ENCODE data around the gene PLSCR5.

The PLSCR5 gene

DNA sequence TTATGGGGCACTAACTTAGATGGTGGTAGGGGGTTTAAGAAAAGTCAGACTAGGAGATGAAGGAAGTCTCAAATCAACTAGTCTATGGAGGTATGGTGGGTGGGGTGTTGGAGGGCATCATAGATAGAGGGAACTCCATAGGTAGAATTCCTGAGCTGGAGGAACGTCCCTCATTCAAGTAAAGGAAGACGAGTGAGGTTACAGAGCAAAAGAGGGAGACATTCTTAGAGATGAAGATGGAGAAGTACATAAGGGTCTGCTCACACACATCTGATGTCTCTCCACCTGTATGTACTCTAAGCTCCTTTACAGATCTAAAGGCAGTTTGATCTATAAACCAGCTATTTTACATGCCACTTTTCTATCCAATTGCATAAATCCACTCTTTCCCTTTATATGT is 62.2 kb downstream of the PLSCR5 start:
- TF ChIP-seq CTCF (IDR thresholded peaks at IDR 0.05; ENCODE audit: low read depth, low read length), result no peak
- Histone ChIP-seq H3K9me3 (ENCODE audit: severe bottlenecking) (peaks cover 3% of the 10 kb centered on the region), H3K36me3 (no peaks in the 10 kb centered on the region; the same call in none of the 2 replicates), H3K27me3 (ENCODE audit: insufficient read depth, low read depth, severe bottlenecking) (no peaks in the 10 kb centered on the region), H3K4me3 (ENCODE audit: low read depth, low read length) (no peak overlapping the region), H3K27ac (no peak overlapping the region)
- DNase-seq, result no peak

DNA sequence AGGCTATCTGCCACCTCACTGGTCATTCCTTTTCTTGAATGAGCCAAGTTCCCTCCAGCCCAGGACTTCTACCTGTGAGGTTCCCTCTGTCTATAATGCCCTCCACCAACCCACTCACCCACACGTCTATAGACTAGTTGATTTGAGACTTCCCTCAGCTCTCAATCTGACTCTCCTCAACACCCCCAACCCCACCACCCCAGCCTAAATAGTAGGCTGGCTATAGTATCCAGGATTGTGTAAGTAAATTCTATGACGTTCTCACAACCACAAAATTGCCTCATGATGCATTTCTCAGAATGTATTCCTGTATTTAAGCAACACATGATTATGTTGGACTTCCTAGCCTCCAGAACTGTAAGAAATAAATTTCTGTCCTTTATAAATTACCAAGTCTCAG is 63.0 kb downstream of the PLSCR5 start:
- TF ChIP-seq CTCF (IDR thresholded peaks at IDR 0.05; ENCODE audit: low read depth, low read length), result no peak
- H3K27me3 ChIP-seq (ENCODE audit: insufficient read depth, low read depth, severe bottlenecking), result no peaks in the 10 kb centered on the region
- H3K9me3 ChIP-seq (ENCODE audit: severe bottlenecking), result peaks cover 3% of the 10 kb centered on the region
- H3K4me3 ChIP-seq (ENCODE audit: low read depth, low read length), result no peak overlapping the region
- H3K27ac ChIP-seq, result no peak overlapping the region
- H3K36me3 ChIP-seq, result no peaks in the 10 kb centered on the region; the same call in none of the 2 replicates
- no peak for DNase-seq

DNA sequence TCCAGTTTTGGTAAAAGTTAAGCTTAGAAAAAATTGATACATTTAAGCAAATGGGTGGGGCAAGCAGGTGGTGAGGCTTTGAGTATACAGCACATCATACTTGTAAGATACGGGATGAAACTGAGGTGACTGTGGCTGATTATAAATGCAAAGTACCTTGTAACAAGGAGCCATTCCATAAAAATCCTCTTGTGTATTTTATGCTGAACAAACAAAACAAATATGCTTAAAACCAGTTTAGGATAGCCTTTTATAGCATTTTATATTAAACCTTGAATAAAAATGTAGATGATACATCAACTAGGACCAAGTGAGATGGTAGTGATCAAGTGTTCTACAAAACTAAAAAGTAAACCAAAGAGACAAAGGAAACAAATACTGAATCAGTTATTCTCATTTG is 64.2 kb downstream of the PLSCR5 start:
- no peak for DNase-seq
- no peak for TF ChIP-seq CTCF (IDR thresholded peaks at IDR 0.05; ENCODE audit: low read depth, low read length)
- Histone ChIP-seq H3K9me3 (ENCODE audit: severe bottlenecking) (peaks cover 3% of the 10 kb centered on the region), H3K27me3 (ENCODE audit: insufficient read depth, low read depth, severe bottlenecking) (no peaks in the 10 kb centered on the region), H3K27ac (no peak overlapping the region), H3K36me3 (no peaks in the 10 kb centered on the region; the same call in none of the 2 replicates), H3K4me3 (ENCODE audit: low read depth, low read length) (no peak overlapping the region)

DNA sequence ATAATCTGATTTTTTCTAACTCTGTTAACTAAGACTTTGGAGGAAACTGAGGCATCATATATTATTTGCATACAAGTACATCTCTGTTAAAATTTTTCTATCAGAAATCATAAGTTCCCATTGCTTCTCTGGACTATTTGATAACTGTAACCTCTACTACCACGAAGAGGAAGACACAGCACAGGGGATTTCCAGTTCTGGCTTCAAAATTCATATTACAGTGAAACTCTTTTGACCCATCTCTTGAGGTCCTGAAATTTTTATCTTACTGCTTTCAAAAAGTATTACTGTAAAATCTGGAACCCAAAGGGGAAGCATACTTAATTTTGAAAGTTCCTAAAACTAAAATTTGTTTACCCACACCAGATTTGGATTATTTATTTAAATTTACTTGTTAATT is 64.9 kb downstream of the PLSCR5 start:
- H3K36me3 ChIP-seq, result no peaks in the 10 kb centered on the region; the same call in none of the 2 replicates
- H3K4me3 ChIP-seq (ENCODE audit: low read depth, low read length), result no peak overlapping the region
- no peak overlapping the region for H3K27ac ChIP-seq
- no peaks in the 10 kb centered on the region for H3K27me3 ChIP-seq (ENCODE audit: insufficient read depth, low read depth, severe bottlenecking)
- TF ChIP-seq CTCF (IDR thresholded peaks at IDR 0.05; ENCODE audit: low read depth, low read length), result no peak
- DNase-seq, result no peak
- H3K9me3 ChIP-seq (ENCODE audit: severe bottlenecking), result peaks cover 3% of the 10 kb centered on the region

GRCh38 chr3:146539315-146539714 is 65.8 kb downstream of the PLSCR5 start:
- no peak for TF ChIP-seq CTCF (IDR thresholded peaks at IDR 0.05; ENCODE audit: low read depth, low read length)
- H3K27ac ChIP-seq, result no peak overlapping the region
- no peaks in the 10 kb centered on the region for H3K27me3 ChIP-seq (ENCODE audit: insufficient read depth, low read depth, severe bottlenecking)
- no peak overlapping the region for H3K4me3 ChIP-seq (ENCODE audit: low read depth, low read length)
- H3K9me3 ChIP-seq (ENCODE audit: severe bottlenecking), result peaks cover 3% of the 10 kb centered on the region
- DNase-seq, result no peak
- no peaks in the 10 kb centered on the region; the same call in none of the 2 replicates for H3K36me3 ChIP-seq

DNA sequence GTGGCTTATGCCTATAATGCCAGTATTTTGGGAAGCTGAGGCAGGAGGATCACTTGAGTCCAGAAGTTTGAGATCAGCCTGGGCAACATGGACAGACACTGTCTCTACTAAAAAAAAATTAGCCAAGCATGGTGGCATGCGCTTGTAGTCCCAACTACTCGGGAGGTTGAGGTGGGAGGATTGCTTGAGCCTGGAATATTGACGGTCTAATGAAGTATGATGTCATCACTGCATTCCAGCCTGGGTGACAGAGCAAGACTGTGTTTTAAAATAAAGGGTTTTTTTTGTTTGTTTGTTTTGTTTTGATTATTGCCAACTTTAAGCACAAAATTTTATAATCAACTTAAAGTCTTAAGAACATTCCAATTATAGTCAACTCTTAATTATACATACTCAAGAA is 67.5 kb downstream of the PLSCR5 start:
- Histone ChIP-seq H3K4me3 (ENCODE audit: low read depth, low read length) (no peak overlapping the region), H3K9me3 (ENCODE audit: severe bottlenecking) (peaks cover 3% of the 10 kb centered on the region), H3K27me3 (ENCODE audit: insufficient read depth, low read depth, severe bottlenecking) (no peaks in the 10 kb centered on the region), H3K36me3 (no peaks in the 10 kb centered on the region; the same call in 1 of the 2 replicates), H3K27ac (no peak overlapping the region)
- DNase-seq, result no peak
- no peak for TF ChIP-seq CTCF (IDR thresholded peaks at IDR 0.05; ENCODE audit: low read depth, low read length)
